ENCODE measurements around the gene SERPINA10. TPM values are rescaled to one million over a fixed set of nuclear protein-coding genes. Genes with fewer than 3 reads are reported as not detected.
"Not testable (repeated sequence)": the region's sequence is repeated elsewhere in the genome, so short reads cannot be mapped to it uniquely, and the experiment has no call there.

The SERPINA10 gene
- polyA plus RNA-seq, 4 donors, result 0.19 to 0.29 (median 0.25) TPM

DNA sequence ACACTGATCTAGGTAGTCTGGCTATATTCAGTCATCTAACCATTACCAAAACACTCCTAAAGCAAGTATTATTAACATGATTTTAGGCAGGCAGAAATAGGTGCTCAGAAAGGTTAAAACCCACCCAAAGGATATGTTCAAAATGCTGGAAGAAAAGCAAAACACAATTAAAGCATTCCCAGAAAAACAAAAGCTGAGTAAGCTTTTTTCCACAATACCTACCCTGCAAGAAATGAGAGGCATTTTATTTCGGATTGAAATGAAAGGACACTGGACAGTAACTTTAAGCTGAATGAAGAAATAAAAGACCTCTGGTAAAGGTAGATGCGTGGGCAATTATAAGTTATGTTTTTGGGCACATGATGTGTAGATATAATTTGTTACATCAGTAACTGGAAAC is 21.8 kb upstream of the SERPINA10 start:
- no peak for DNase-seq (ENCODE audit: low read depth in 4 of 4, low spot score in 3 of 4)

DNA sequence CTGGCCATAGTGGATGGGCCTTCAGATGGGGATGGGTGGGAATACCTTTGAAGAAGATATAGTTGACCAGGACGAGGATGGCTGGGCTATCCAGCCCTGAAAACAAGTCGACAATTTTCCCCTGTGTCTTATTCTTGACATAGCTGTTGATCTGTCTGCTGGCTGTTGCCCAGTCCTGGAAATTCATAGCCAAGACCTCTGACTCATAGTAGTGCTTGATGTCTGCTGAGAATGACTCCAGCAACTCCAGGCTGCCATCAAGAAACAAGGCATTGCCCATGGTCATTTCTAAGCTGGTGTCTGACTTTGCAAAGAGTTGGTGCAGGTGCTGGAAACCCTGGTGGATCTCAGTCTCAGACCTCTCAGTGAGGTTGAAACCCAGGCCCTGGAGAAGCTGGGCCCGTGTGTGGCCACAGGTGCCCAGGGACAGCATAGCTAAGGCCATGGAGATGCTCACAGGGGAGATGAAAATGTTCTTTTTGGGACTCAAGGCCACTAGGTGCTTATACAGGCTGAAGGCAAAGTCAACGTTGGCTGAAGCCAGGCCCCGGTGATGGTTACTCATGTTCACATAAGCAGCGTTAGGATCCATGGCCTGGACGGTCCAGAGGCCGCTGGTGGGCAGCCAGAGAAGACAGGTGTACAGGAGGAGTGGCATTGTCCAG is 21.1 kb upstream of the SERPINA10 start:
- no peak for DNase-seq (ENCODE audit: low read depth in 4 of 4, low spot score in 3 of 4)

DNA sequence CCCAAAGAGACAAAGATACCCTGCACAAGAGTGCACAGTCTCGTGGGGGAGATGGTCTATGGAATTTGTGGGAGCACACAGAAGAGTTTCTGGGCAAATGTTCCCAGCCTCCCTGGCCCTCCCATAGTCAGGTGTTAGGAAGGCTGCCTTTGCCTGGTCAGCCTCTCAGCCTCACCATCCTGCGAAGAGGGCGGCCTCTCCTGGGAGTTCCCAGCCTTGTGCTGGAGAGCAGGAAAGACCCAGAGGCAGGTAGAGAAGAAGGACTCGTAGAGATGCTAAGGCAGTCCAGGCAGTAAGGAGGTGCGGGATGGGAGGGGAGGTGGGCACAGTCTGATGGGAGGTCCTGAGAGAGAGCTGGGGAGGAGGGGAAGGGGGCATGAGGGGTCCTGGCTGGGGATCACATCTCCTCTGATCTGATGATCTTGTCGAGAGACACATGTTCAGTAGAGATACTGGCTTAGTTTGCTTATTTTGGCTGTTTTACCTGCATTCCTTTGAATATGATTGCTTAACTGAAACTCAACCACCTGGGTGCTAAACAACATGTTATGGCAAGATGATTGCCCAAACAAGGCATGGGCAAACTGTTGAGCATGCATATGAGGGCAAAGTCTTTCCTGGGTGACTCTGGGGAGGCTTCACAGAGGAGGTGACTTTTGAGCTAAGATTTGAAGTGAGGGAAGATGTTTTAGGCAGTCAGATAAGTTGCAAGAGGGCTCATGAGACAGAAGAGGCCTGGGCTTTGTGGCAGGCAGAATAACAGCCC is 19.6 kb upstream of the SERPINA10 start:
- no peak for DNase-seq (ENCODE audit: low read depth in 4 of 4, low spot score in 3 of 4)

DNA sequence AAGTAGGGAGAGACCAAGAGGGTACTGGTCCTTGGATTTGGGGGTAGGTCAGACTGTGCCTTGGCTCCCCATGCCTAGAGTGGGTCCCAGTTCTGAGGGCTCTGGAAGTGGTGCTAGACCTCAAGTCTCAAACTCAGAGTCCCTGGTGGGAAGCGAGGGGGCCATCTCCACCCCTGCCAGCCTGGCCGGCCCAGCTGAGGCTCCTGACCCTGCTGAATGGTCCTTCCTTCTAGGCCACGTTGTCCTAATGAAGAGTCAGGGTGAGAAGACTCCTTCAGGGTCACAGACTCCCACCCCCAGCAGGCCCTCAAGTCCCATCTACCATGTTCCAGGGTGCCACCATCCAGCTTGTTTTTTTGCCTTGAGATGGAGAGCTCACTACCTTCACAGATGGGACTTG is 17.2 kb upstream of the SERPINA10 start:
- no peak for DNase-seq (ENCODE audit: low read depth in 4 of 4, low spot score in 3 of 4)

DNA sequence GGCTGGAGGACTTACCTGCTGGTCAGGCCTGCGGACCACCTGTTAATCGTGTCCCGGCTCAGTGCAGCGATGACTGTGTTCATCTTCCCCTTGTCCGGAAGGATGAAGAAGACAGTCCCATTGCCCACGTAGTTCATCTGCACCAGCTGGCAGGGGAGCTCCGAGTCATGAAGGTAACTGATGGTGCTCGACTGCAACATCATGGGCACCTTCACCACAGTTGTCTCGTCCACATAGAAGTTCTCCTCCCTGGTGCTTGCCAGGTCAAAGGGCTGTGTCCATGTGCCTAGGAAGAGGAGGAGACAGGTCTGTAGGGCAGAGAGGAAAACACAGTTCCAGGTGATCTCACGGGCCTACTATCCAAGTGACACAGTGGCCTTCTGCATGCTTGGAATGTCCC is 16.7 kb upstream of the SERPINA10 start:
- DNase-seq (ENCODE audit: low read depth in 4 of 4, low spot score in 3 of 4), result no peak

DNA sequence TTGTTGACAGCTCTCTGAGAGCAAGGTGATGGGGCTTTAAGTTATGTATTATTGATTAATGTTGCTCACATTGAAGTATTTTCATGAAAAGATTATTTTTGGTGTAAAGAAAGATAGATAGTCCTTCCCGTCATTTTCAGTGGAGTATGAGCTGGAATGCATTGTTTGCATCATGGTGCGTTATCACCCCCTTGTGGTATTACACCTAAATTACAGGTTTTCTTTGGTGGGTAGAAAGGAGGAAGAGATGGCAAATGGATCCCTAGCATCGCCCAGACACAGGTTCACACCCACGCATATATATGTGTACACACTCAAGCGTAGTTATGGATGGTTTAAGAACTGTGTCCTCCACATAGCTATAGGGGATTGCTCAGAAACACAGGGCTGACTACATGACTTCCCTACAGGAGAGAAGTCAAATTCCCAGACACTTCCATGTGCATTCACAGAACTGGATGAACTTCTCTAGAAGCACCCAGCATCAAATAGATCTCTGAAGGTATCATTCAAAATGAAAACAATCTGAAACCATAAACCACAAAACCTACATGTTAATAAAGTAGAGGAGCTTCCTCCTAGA is 14.4 kb upstream of the SERPINA10 start:
- no peak for DNase-seq (ENCODE audit: low read depth in 4 of 4, low spot score in 3 of 4)

DNA sequence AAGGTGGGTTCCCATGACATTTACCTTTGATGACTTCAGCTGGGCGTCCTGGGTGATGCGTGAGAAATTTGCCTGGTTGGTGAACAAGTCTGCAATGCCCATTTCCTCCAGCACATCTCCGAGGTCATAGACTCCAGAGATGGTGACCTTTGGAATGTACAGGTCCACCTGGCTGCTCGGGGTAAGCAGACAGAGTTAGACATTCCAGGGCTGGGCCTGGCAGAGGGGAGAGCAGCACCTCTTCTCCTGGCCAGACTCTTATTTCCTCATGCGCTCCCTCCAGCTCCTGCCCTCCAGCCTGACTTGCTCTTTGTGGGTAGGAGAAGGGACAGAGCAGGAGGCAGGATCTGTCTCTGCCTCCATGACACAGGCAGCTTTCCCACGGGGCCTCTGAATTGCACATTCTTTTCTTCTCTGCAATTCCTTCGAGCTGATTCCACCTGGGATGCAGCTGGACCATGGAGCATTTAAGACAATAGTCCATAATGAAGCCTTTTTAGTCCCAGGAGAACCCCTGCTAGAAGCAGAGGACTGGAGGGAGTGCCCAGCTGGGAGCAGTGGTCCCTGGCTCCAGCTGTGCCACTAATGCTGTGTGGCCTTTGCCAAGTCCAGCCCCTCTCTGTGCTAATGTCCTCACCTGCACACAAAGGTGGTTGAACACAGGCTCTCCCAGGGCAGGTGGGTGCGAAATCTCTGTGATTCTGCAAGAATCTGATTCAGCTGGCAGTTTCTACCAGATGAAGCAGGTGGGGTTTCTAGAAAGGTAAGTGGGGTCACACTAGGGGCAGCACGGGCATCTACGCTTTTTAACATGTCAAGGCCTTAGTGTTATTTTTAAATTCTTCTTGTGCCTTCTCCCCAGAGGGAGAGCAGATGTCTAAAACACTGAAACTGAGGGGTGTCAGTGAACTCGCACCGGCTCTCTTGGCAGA is 13.2 kb upstream of the SERPINA10 start:
- no peak for DNase-seq (ENCODE audit: low read depth in 4 of 4, low spot score in 3 of 4)

DNA sequence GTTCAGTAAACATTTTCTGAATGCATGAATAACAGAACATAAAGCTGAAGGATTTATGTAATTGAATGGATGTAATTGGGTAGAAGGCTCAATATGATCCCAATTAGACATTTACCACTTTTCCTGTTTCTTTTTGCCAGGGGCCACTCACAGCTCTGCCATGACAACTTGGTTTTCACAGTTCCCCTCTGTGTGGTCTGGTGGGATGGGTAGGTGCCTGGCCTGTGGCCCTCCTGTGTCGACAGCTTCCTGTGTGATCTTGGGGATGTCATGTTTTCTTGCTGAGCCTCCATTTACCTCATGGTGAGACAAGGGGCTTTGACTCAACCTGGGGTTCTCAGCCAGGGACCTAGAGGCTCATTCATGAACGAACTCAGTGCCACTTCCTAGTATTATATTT is 12.6 kb upstream of the SERPINA10 start:
- DNase-seq (ENCODE audit: low read depth in 4 of 4, low spot score in 3 of 4), result no peak

DNA sequence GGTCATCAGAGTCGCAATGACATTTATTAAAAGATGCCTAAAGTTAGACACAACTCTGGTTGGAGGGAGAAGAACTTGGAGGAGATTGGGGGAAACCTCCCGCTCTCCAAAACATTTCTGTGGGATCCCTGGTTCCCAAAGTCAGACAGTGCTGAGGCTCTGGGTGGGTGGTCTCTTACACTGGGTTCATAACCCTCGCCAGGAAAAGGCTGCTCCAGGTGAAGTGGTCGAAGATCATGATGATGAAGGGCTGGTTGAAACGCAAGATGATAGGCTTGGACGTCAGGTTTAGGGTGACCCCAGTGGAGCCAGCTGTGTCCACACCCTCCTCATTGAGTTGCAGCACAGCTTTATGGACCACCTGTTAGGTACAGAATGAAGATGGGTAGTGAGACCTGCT is 11.2 kb upstream of the SERPINA10 start:
- DNase-seq (ENCODE audit: low read depth in 4 of 4, low spot score in 3 of 4), result no peak

DNA sequence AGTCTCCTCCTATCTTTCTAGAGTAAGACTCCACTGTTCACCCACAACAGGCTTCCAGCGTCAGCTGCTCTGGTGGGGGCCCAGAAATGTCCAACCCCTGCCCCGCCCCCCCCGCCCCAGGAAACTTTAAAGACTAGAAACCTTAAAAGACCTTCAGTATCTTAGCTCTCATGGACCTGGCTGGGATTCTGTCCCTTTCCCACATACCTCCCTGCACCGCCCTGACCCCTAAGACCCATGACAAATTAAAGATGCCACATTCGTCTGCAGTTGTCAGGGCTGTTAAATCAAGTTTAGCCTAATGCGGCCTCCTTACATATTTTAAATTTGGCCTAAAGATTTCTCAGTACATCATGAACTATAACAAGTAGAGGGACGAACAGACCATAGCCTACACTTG is 10.0 kb upstream of the SERPINA10 start:
- DNase-seq (ENCODE audit: low read depth in 4 of 4, low spot score in 3 of 4), result no peak

DNA sequence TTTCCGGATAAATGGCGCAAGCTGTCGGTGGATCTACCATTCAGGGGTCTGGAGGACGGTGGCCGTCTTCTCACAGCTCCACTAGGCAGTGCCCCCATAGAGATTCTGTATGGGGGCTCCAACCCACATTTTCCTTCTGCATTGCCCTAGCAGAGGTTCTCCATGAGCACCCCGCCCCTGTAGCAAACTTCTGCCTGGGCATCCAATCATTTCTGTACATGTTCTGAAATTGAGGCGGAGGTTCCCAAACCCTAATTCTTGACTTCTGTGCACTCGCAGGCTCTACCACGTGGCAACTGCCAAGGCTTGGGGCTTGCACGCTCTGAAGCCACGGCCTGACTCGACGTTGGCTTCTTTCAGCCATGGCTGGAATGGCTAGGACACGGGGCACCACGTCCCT is 5.1 kb upstream of the SERPINA10 start:
- DNase-seq (ENCODE audit: low read depth in 4 of 4, low spot score in 3 of 4), result no peak

DNA sequence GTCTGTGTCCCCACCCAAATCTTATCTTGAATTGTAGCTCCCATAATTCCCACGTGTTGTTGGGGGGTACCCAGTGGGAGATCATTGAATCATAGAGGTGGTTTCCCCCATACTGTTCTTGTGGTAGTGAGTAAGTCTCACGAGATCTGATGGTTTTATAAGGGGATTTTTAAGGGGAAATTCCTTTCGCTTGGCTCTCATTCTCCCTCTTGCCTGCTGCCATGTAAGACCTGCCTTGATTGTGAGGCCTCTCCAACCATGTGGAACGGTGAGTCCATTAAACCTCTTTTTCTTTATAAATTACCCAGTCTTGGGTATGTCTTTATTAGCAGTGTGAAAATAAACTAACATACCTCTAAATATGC is 3.1 kb upstream of the SERPINA10 start:
- not testable (repeated sequence) for DNase-seq (ENCODE audit: low read depth in 4 of 4, low spot score in 3 of 4)

DNA sequence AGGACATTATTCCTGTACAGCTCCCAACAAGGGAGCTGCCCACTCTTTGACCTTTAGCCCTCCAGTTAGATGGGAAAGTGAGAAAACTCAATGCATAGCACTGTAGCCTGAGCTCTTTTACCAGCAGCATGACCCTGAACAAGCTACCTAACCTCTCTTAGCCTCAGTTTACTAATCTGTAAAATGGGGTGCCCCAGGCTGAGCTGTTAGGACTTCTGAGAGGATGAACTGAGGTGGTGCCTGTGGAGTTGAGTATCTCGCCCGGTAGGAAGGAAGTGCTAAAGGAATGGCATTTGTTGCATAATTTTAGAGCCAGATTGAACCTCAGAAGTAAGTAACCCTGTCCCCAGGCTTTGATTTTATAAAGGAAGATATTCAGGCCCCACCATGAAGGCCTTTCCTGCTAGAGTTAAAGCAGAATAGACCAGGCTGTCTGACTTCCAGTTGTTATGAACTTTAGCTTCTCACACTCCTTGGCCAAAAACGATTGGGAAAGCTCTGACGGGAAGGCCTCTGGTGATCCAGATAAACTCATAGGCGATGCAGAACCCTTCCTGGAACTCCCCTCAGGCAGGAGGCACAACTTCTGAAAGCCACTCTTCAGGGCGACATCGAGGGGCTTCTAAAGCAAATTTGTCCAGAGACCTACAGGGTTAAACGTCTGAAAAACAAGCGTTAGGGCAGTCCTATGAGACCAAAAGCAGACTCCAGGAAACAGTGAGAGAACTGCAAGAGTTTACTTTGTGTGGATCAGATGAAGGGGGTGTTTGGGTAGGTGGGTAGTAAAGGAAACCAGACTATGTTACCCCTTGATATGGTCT is 2.5 kb upstream of the SERPINA10 start:
- DNase-seq (ENCODE audit: low read depth in 4 of 4, low spot score in 3 of 4), result no peak

DNA sequence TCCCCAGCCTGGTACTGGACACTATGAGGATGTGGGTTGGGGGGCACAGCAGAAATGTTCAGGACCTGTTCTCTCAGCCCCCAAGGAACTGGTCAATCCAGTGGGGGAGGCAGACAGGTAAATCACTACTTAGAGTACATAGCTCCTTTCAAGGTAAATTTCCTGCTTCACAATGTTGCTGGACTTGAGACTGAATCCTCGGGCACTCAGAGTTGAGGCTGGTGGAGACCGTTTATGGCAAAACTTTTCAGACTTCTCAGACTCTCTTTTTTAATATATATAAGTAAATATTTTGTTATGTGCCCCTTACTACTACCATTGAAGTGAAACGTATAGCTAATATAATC is 483 bp upstream of the SERPINA10 start:
- no peak for DNase-seq (ENCODE audit: low read depth in 4 of 4, low spot score in 3 of 4)

DNA sequence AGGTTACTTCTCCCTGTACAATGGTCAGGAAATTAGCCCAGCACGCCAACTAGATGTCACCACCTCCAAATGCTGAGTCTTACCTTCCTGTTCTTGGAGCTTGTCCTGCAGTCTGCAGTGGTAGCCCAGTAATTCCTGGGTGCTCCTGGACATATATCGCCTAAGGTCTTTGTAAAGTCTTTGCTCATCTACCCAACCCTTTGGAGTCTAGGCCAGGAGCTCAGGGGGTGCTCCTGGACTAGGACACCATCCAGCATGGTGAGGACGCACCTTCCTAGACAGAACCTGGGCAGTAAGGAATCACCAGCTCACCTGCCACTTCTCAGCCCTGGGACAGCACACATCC is 569 bp downstream of the SERPINA10 start:
- DNase-seq (ENCODE audit: low read depth in 4 of 4, low spot score in 3 of 4), result no peak

DNA sequence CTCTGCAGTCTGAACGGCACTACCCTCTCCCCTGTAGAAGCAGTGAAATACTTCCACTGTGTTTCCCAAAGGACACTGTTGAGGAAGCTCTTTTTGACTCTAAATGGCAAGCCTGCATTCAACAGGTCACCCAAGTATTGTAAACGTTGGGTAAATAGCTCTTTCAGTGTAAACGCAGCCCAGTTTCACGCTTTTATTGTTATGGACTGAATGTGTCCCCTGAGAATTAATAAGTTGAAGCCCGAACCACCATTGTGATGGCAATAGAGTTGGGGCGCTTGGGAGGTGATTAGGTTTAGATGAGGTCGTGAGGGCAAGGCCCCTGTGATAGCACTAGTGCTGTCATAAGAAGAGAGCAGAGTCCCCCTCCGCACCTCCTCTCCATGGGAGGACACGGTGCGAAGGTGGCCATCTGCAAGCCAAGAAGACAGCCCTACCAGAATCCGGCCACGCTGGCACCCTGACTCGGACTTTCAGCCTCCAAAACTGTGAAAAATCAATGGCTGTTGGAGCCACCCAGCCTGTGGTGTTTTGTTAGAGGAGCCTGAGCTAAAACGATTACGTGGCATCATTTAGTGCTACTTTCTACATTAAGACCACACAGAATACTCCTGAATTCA is 1.1 kb downstream of the SERPINA10 start:
- DNase-seq (ENCODE audit: low read depth in 4 of 4, low spot score in 3 of 4), result no peak

DNA sequence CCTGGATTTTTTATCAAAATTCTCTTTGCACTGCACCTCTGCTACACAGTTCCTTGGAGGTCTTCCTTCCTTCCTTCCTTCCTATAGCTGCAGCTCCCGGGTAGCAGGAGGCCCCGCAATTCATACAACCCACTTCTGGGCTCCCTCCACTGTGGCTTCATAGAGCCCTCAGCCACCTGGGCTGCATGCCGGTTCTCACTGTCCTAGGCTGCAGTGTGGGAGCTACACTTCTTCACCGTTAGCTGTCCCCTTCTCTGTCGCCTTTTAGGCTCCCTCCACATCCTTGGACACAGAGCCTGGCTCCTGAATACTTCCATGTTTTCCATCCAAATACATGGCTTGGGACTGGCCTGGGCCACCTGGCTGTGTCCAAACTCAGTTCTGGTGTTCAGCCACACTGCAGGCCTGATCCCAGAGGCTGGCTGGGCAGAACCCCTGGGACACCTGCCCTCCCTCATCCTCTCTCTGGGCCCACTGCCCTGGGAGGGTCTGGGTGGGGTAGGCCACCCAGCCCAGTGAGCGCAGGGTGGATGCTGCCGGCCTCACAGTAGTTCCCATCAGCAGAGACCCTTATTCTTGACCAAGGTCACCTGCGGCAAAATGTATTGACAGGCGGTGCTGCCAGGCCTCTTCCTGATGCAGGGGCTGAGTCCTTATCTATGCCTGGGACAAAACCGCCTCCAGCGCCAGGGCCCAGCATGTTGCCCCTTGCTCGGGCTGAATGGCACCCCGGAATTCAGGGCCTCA is 1.7 kb downstream of the SERPINA10 start:
- DNase-seq (ENCODE audit: low read depth in 4 of 4, low spot score in 3 of 4), result no peak

DNA sequence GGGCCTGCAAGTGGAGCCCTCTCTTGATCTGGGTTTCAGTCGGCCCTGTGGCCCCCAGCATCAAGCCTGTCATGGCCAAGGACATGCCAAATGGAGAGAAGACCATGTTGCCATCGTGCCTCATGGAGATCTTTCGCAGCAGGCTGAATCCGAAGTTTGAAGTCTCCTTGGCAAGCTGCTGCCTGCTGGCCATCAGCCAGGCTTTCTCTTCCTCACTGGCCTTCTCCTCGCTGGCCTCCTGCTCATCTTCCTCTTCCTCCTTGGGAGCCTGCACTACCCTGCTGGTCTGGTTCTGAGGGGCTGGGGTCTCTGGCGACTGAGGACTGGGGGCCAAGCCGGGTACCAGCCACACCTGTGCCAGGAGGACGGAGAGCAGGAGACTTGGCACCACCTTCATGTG is 2.9 kb downstream of the SERPINA10 start:
- DNase-seq (ENCODE audit: low read depth in 4 of 4, low spot score in 3 of 4), result no peak
